GM21723 (cell line): ENCODE data around the gene CSF2RB.
"Not testable (repeated sequence)": the region's sequence is repeated elsewhere in the genome, so short reads cannot be mapped to it uniquely, and the experiment has no call there.

Experiments used
- ATAC-seq: cut with Tn5 transposase; IDR thresholded peaks from one replicate; pipeline ENCODE4 v1.9.1; 2021; ENCODE audit warnings: mild to moderate bottlenecking, moderate library complexity; ENCODE audit not compliant: unreplicated experiment

Gene CSF2RB

GRCh38 chr22:36961626-36962025 is 48.2 kb downstream of the CSF2RB start:
- ATAC-seq: no peak

GRCh38 chr22:36963302-36963701 is 49.9 kb downstream of the CSF2RB start:
- ATAC-seq: no peak

GRCh38 chr22:36964106-36964505 is 50.7 kb downstream of the CSF2RB start:
- no peak for ATAC-seq

GRCh38 chr22:36965696-36966095 is 52.3 kb downstream of the CSF2RB start:
- no peak for ATAC-seq

- ATAC-seq: no peak
These were observed 53.6 kb downstream of the CSF2RB start for GRCh38 chr22:36966851-36967540.

- ATAC-seq: no peak
These were observed 55.0 kb downstream of the CSF2RB start for GRCh38 chr22:36968249-36968964.

GRCh38 chr22:36971341-36972125 is 58.1 kb downstream of the CSF2RB start:
- no peak for ATAC-seq

- no peak for ATAC-seq
These were observed 63.2 kb downstream of the CSF2RB start for GRCh38 chr22:36976606-36977005.

- no peak for ATAC-seq
These were observed 64.0 kb downstream of the CSF2RB start for GRCh38 chr22:36977401-36977861.

GRCh38 chr22:36977947-36978660 is 64.7 kb downstream of the CSF2RB start:
- ATAC-seq: no peak

GRCh38 chr22:36979016-36979910 is 65.8 kb downstream of the CSF2RB start:
- no peak for ATAC-seq

GRCh38 chr22:36981247-36981775 is 67.9 kb downstream of the CSF2RB start:
- ATAC-seq: no peak

GRCh38 chr22:36982136-36982535 is 68.7 kb downstream of the CSF2RB start:
- no peak for ATAC-seq

GRCh38 chr22:36985211-36985889 is 71.9 kb downstream of the CSF2RB start:
- ATAC-seq: no peak

GRCh38 chr22:36986242-36986821 is 72.9 kb downstream of the CSF2RB start:
- ATAC-seq: no peak

GRCh38 chr22:36988075-36988832 is 74.8 kb downstream of the CSF2RB start:
- no peak for ATAC-seq

- ATAC-seq: not testable (repeated sequence)
These were observed 75.6 kb downstream of the CSF2RB start for GRCh38 chr22:36989012-36989411.
